T-helper 17 cell (primary cell): ENCODE measurements around the gene TNFRSF4. TPM values are rescaled to one million over a fixed set of nuclear protein-coding genes. Genes with fewer than 3 reads are reported as not detected.
"Not testable (repeated sequence)": the region's sequence is repeated elsewhere in the genome, so short reads cannot be mapped to it uniquely, and the experiment has no call there.

Experiments used
- ATAC-seq: fragments of 150-1000 bp; cut with Tn5 transposase; 2 replicates; pipeline ENCODE4 v1.10.0; 2021; ENCODE audit warnings: mild to moderate bottlenecking, moderate library complexity
- DNase-seq, 3 donors: peaks; one replicate each; pipeline versions ENCODE4 v3.0.0 to v3.0.0-alpha.2; 2020 to 2021
- H3K9me3 ChIP-seq: one replicate; pipeline ENCODE4 v1.7.0; 2013; ENCODE audit warnings: low read length, mild to moderate bottlenecking; ENCODE audit not compliant: control insufficient read depth, poor library complexity, severe bottlenecking
- H3K27ac Mint-ChIP-seq: one replicate; pipeline ENCODE4 v1.8.0; 2022; ENCODE audit warnings: mild to moderate bottlenecking, moderate library complexity, mixed read lengths
- H3K27me3 Mint-ChIP-seq: one replicate; pipeline ENCODE4 v1.8.0; 2022; ENCODE audit warnings: mixed read lengths
- H3K36me3 Mint-ChIP-seq: one replicate; pipeline ENCODE4 v1.8.0; 2022; ENCODE audit warnings: low read depth, mixed read lengths
- H3K4me1 Mint-ChIP-seq: one replicate; pipeline ENCODE4 v1.8.0; 2022; ENCODE audit warnings: mild to moderate bottlenecking, mixed read lengths
- H3K4me3 Mint-ChIP-seq: one replicate; pipeline ENCODE4 v1.8.0; 2022; ENCODE audit warnings: mild to moderate bottlenecking, moderate library complexity, mixed read lengths
- total RNA-seq, 4 donors: library from RNA in 2 of 4; stranded (reverse) in 2 of 4; gene quantifications; one replicate each; pipeline ENCODE4 v1.2.3 and lab custom pipeline; 2022 to 2026

The TNFRSF4 gene
- total RNA-seq, 2 donors from 2014 or later = 94.7 to 127 TPM

DNA sequence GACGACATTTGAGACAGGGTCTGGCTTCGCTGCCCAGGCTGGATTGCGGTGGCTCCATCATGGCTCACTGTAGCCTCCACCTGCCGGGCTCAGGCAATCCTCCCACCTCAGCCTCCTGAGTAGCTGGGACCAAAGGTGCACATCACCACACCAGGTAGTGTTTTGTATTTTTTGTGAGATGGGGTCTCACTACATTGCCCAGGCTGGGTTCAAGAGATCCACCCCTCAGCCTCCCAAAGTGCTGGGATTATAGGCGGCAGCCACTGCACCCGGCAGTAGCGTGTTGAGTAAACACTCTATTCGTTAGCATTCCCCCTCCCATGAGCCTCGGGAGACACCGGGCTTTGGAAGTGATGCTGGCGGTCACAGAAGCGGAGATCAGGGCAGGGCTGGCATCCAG is 39.4 kb upstream of the TNFRSF4 start:
- H3K27me3 Mint-ChIP-seq = no peaks in the 10 kb centered on the region
- DNase-seq (no peak), ATAC-seq (no peak)
- peaks cover 11% of the 10 kb centered on the region for H3K4me1 Mint-ChIP-seq
- no peaks in the 10 kb centered on the region for H3K36me3 Mint-ChIP-seq
- no peak overlapping the region for H3K4me3 Mint-ChIP-seq
- H3K27ac Mint-ChIP-seq = no peak overlapping the region
- H3K9me3 ChIP-seq = no peaks in the 10 kb centered on the region

DNA sequence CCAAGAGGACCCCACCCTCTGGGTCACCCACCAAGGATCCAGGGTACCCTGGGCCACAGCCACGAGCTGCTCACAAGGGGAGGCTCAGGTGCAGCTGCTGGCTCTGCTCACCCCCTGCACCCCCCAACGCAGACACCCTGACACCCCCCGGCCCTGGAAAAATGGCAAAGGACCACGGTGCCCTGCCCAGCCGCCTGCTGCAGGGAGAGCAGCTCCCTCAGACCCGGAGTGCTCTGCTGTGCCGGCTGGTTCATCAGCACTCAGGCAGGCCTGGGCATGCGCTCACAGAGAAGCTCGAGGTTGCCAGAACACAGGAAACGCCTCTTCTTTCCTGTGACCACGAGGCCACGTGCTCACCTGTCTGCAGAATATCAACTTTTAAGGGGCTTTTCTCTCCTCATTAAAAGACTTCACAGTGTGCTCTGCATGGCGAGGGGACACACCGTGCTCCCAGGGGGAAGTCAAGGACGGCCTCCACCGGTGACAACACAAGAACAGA is 36.9 kb upstream of the TNFRSF4 start:
- H3K9me3 ChIP-seq = no peaks in the 10 kb centered on the region
- peak in 2 of 3 donors; percentile 61 to 63 for DNase-seq
- H3K4me3 Mint-ChIP-seq = peak overlapping the region; percentile 68
- H3K4me1 Mint-ChIP-seq = peaks cover 7% of the 10 kb centered on the region
- no peaks in the 10 kb centered on the region for H3K27me3 Mint-ChIP-seq
- no peaks in the 10 kb centered on the region for H3K36me3 Mint-ChIP-seq
- peak overlapping the region; percentile 92 for H3K27ac Mint-ChIP-seq
- ATAC-seq = peak; percentile 98

- not testable (repeated sequence) for H3K27ac Mint-ChIP-seq, H3K4me3 Mint-ChIP-seq, ATAC-seq, H3K27me3 Mint-ChIP-seq, H3K9me3 ChIP-seq, DNase-seq, H3K36me3 Mint-ChIP-seq, H3K4me1 Mint-ChIP-seq
Observed at GRCh38 chr1:1248009-1248913, 34.3 kb upstream of the TNFRSF4 start.

DNA sequence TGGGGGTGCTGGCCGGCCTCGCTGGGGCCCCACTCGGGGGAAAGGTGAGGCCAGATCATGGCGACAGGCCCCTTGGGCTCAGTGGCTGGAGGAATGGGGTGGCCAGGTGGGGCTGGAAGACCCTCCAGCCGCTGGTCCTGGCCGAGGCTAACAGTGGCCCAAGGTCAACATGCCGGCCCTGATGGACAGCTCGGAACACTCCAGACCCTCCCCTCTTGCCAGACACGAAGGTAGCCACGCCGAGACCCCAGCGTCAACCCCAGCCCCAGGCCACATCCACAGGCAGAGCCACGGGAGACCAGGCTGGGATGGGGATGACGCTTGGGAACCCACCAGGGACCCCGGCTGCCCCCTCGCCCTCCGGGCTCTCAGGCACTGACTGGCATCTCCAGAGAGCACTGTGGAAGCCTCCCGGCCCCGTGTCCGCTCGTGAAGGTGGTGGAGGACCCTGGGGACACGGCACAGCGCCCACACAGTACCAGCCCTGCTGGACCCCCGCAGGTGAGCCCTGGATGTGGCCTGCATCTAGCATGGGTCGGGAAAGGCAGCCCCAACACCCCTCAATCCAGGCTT is 33.5 kb upstream of the TNFRSF4 start:
- no peak overlapping the region for H3K4me3 Mint-ChIP-seq
- H3K4me1 Mint-ChIP-seq = peaks cover 4% of the 10 kb centered on the region
- no peak overlapping the region for H3K27ac Mint-ChIP-seq
- DNase-seq = no peak
- no peak for ATAC-seq
- H3K27me3 Mint-ChIP-seq = no peaks in the 10 kb centered on the region
- no peaks in the 10 kb centered on the region for H3K9me3 ChIP-seq
- no peaks in the 10 kb centered on the region for H3K36me3 Mint-ChIP-seq

DNA sequence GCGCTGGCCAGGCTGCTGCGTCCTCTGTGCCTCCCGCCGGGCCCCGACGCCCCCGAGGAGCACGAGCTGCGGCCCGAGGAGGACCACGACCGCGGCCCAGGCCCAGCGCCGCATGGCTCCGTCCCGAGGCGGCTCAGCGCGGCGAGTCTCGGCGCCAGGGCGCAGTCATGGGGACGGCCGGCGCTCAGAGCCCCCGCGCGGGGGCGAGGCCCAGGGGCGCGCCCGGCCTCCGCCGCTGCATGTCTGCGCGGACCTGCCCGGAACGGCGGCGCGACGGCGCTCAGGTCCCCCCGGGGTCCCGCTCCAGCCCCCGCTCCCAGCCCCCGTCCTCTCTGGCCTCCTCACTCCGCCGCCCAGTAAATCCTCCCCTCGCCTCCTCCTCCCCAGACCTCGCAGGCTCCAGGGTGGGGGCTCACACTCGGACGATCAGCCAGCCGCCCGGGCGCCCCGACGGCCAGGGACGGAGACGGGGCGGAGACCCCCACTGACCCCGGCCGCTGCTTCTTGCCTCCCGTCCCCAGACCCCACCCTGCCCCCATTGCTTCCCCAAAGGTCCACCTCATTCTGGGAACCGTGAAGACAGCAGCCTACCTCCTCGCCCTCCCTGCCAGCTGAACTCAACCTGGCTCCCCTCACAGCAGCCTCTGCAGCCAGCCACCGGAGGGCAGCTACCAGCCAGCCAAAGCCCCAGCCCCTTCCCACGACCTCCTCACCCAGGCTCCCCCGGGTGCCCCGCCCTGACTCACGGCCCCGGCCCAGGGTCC is 32.8 kb upstream of the TNFRSF4 start, which contains the start of gene C1QTNF12:
C1QTNF12 (minus strand) TSS at position 146 of the 764 bp plus-strand sequence; CDS start at position 114, 32 bp downstream.
- Mint-ChIP-seq H3K4me3 (no peak within 1 kb of the TSS), H3K36me3 (no peaks in the 10 kb centered on the region), H3K27me3 (no peaks in the 10 kb centered on the region), H3K27ac (no peak within 1 kb of the TSS), H3K4me1 (peaks cover 4% of the 10 kb centered on the region)
- ATAC-seq = no peak
- no peaks in the 10 kb centered on the region for H3K9me3 ChIP-seq
- DNase-seq = no peak

DNA sequence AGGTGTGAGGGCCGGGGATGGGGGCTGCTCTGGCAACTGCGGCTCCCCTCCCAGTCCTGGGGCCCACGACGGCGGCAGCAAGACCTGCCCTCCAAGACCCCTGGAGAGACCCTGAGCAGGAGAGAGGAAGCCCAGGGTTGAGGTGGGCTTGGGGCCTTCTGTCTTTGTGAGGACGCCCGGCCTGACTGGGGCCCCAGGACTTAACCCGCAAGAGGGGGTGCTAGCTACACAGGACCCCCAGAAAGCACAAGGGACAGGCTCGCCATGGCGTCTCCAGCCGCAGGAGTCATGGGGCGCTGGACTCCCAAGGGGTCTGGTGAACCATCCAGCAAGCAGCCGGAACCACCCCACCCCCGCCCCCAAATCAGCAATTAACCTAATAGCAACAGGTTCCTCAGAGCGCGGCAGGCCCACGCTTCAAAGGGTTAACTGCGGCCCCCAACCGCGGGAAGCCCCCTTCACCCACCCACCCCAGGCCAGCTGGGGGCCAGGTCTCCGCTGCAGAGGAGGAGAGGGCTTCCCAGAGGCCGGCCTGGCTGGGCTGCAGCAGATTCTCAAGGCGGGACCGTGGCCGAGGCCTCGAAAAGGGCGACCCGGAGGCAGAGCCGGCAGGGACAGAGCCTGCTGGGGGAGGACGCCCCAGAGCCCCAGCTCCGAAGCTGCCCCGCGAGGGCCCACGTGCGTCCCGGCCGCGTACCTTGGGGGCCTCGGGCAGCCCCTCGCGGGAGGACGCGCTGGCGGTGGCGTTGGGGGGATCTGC is 32.0 kb upstream of the TNFRSF4 start:
- Mint-ChIP-seq H3K4me1 (peaks cover 3% of the 10 kb centered on the region), H3K36me3 (no peaks in the 10 kb centered on the region), H3K27me3 (no peaks in the 10 kb centered on the region), H3K4me3 (no peak overlapping the region), H3K27ac (no peak overlapping the region)
- H3K9me3 ChIP-seq = no peaks in the 10 kb centered on the region
- DNase-seq (no peak), ATAC-seq (no peak)

DNA sequence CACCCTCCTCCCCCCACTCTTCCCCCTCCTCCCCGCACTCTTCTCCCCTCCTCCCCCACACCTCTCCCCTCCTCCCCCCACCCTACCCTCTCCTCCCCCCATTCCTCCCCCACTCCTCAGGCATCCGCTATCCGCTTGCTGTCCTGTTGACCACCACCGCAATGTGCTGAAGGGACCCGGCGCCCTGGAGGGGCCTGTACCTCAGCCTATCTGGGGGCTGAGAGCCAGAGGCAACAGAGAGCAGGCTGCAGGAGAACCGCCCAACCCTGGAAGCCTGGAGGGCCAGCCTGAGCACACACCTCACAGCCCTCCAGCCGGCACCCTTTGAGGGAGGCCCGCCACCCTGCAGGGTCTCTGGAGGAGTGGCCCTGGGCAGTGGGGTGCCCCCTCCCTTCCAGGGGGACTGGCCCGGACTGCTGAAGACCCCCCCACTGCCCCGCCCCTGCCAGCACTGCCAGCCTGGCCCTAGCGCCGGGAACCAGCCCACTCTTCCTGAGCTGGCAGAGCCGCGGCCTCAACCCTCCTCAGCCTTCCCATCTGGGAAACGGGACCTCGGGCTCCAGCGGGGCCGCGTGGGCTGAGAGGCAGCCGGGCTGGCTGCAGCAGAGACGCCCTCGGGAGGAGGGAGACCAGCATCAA is 31.3 kb upstream of the TNFRSF4 start:
- no peaks in the 10 kb centered on the region for H3K27me3 Mint-ChIP-seq
- ATAC-seq = no peak
- no peaks in the 10 kb centered on the region for H3K36me3 Mint-ChIP-seq
- H3K9me3 ChIP-seq = no peaks in the 10 kb centered on the region
- H3K27ac Mint-ChIP-seq = no peak overlapping the region
- DNase-seq = no peak
- H3K4me1 Mint-ChIP-seq = no peaks in the 10 kb centered on the region
- H3K4me3 Mint-ChIP-seq = no peak overlapping the region

- no peaks in the 10 kb centered on the region for H3K4me1 Mint-ChIP-seq
- H3K36me3 Mint-ChIP-seq = no peaks in the 10 kb centered on the region
- DNase-seq (no peak), ATAC-seq (no peak)
- H3K27ac Mint-ChIP-seq = no peak overlapping the region
- H3K27me3 Mint-ChIP-seq = no peaks in the 10 kb centered on the region
- no peak overlapping the region for H3K4me3 Mint-ChIP-seq
- no peaks in the 10 kb centered on the region for H3K9me3 ChIP-seq
Observed at GRCh38 chr1:1244192-1244811, 30.3 kb upstream of the TNFRSF4 start.

DNA sequence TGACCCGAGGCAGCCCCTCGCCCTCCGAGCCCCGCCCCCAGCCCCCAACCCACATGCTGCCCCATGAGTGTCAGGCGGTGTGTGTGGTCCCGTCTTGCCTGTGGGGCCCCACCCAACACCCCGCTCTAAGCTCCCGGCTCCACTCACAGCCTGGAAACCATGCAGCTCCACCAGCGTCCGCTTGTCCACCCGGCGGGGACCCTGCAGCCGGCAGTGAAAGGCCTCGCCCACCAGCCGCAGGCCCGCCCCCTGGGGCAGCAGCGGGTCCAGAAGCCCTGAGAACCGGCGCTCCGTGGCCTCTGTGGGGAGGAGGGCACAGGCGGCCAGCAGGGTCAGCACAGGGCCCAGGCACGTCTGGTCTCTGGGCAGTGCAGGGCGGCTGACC is 29.8 kb upstream of the TNFRSF4 start:
- Mint-ChIP-seq H3K4me3 (no peak overlapping the region), H3K27me3 (no peaks in the 10 kb centered on the region), H3K27ac (no peak overlapping the region), H3K4me1 (no peaks in the 10 kb centered on the region), H3K36me3 (no peaks in the 10 kb centered on the region)
- DNase-seq (no peak), ATAC-seq (no peak)
- H3K9me3 ChIP-seq = no peaks in the 10 kb centered on the region

DNA sequence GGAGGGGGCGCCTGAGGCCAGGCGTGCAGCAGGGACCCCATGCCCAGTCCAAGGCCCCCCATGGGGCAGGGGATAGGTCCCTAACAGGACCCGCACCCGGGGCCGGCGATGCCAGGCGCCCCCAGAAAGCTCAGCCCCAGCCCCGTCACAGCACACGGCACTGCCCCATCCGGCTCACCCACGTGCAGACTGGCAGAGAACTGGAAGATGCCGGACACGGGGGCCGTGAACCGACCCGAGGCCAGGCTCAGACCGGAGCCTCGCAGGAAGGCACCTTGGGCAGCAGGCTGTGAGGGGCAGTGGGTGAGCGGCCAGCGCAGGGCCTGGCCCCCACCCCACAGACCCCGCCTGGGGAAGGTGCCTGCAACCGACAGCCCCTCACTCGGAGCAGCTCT is 29.3 kb upstream of the TNFRSF4 start:
- DNase-seq (no peak), ATAC-seq (no peak)
- Mint-ChIP-seq H3K36me3 (no peaks in the 10 kb centered on the region), H3K27ac (no peak overlapping the region), H3K4me3 (no peak overlapping the region), H3K4me1 (no peaks in the 10 kb centered on the region), H3K27me3 (no peaks in the 10 kb centered on the region)
- no peaks in the 10 kb centered on the region for H3K9me3 ChIP-seq

DNA sequence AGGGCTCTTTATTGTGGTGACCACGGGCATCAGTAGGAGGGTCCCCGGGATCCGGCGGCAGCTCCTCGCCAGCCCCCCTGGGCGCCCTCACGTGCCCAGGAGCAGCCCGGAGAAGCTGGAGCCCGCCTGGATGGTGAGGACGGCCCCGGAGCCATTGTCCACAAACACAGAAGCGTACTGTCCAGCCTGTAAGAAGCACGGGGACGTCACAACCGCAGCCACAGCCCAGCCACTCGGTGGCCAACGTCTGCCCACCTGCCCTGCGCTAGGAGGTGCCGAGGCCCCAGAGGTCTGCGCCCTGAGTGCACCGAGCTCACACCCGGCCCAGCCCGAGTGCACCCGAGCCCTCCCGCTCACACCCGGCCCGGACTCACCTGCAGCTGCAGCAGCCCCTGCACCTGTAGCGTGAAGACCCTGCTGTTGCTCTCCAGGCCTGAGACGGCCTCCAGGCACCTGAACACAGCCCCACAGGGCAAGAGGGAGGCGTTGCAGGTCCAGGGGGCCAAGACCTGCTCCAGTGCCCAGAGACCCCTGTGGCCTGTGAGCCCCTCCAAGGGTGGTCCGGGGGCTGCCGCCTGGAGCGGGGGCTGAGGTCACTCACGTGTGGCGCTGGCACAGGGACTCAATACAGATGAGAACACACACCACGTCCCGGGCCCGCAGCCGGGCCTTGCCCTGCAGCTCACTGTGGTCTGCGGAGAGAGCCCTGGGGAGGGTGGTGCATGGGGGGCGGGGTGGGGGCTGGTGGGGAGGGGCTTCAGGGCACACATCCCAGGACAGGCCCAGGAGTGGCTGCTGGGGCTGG is 28.7 kb upstream of the TNFRSF4 start:
- no peak for DNase-seq
- no peak overlapping the region for H3K4me3 Mint-ChIP-seq
- H3K27me3 Mint-ChIP-seq = no peaks in the 10 kb centered on the region
- H3K36me3 Mint-ChIP-seq = no peaks in the 10 kb centered on the region
- H3K9me3 ChIP-seq = no peaks in the 10 kb centered on the region
- no peak for ATAC-seq
- H3K4me1 Mint-ChIP-seq = no peaks in the 10 kb centered on the region
- H3K27ac Mint-ChIP-seq = no peak overlapping the region
